Natural killer cell (primary cell): ENCODE measurements around the gene ITGB4. TPM values are rescaled to one million over a fixed set of nuclear protein-coding genes. Genes with fewer than 3 reads are reported as not detected.

Experiments used
- ATAC-seq, 3 donors: fragments of 150-1000 bp in 2 of 3; fragments of 200-7000 bp in 1 of 3; cut with Tn5 transposase; 1 replicate in 1 of 3; 2 replicates in 2 of 3; pipeline ENCODE4 v1.10.0; 2021; ENCODE audit warnings: mild to moderate bottlenecking in 2 of 3, moderate library complexity in 2 of 3
- DNase-seq, 2 donors: peaks; one replicate each; pipeline versions ENCODE4 v3.0.0 to v3.0.0-alpha.2; 2013 to 2021; ENCODE audit warnings: mixed read lengths in 1 of 2
- H3K27ac ChIP-seq: one replicate; pipeline ENCODE4 v1.5.1; 2013; ENCODE audit warnings: mild to moderate bottlenecking, low read length
- H3K27me3 ChIP-seq: one replicate; pipeline ENCODE4 v1.6.1; 2013; ENCODE audit warnings: low read length; ENCODE audit not compliant: control insufficient read depth, insufficient read depth
- H3K36me3 ChIP-seq: one replicate; pipeline ENCODE4 v1.6.1; 2013; ENCODE audit warnings: low read length; ENCODE audit not compliant: control insufficient read depth, insufficient read depth
- H3K4me1 ChIP-seq: one replicate; pipeline ENCODE4 v1.6.1; 2013; ENCODE audit warnings: low read length; ENCODE audit not compliant: control insufficient read depth, insufficient read depth
- H3K4me3 ChIP-seq: one replicate; pipeline ENCODE4 v1.5.1; 2013; ENCODE audit warnings: low read length
- H3K9me3 ChIP-seq: one replicate; pipeline ENCODE4 v1.6.1; 2013; ENCODE audit warnings: low read length; ENCODE audit not compliant: control insufficient read depth, insufficient read depth
- H3K27ac Mint-ChIP-seq, 2 donors: one replicate each; pipeline ENCODE4 v1.8.0; 2022; ENCODE audit warnings: mild to moderate bottlenecking in 2 of 2, mixed read lengths in 2 of 2, moderate library complexity in 1 of 2
- H3K27me3 Mint-ChIP-seq, 2 donors: one replicate each; pipeline ENCODE4 v1.8.0; 2022; ENCODE audit warnings: low read depth in 2 of 2, mixed read lengths in 2 of 2
- H3K36me3 Mint-ChIP-seq: one replicate; pipeline ENCODE4 v1.8.0; 2022; ENCODE audit warnings: mixed read lengths
- H3K4me1 Mint-ChIP-seq, 2 donors: one replicate each; pipeline ENCODE4 v1.8.0; 2022; ENCODE audit warnings: mixed read lengths in 2 of 2
- H3K4me3 Mint-ChIP-seq: one replicate; pipeline ENCODE4 v1.8.0; 2022; ENCODE audit warnings: mild to moderate bottlenecking, moderate library complexity, mixed read lengths
- H3K9me3 Mint-ChIP-seq, 2 donors: one replicate each; pipeline ENCODE4 v1.8.0; 2022; ENCODE audit warnings: mixed read lengths in 2 of 2
- WGBS: methylation state at CpG from one replicate; pipeline ENCODE4 v1.1.7; 2013; ENCODE audit warnings: missing lambda C conversion rate; ENCODE audit not compliant: insufficient coverage; 5-methylcytosine and 5-hydroxymethylcytosine counted together
- intact Hi-C: fragments of 100-400 bp; cut with micrococcal nuclease; formaldehyde crosslinking; loops from one replicate; pipeline ENCODE4 v1.14.2; 2022
- total RNA-seq, 4 donors: library from RNA; stranded (reverse); fragments of 120-200 nt in 1 of 4; gene quantifications; one replicate each; pipeline versions ENCODE4 v1.2.3 to v1.2.4, GENCODE V29; 2013 to 2022
- TF ChIP-seq, protein P1 (sequence below): fragments of 200-600 bp; IDR thresholded peaks from one replicate; pipeline ENCODE4 v1.8.0; 2022; ENCODE audit warnings: antibody characterized with exemption

The ITGB4 gene
- total RNA-seq, 3 donors from 2014 or later (not counting 1 experiment from before 2014, with no cell fraction given) = 0.38 to 1.0 (median 0.68) TPM

DNA sequence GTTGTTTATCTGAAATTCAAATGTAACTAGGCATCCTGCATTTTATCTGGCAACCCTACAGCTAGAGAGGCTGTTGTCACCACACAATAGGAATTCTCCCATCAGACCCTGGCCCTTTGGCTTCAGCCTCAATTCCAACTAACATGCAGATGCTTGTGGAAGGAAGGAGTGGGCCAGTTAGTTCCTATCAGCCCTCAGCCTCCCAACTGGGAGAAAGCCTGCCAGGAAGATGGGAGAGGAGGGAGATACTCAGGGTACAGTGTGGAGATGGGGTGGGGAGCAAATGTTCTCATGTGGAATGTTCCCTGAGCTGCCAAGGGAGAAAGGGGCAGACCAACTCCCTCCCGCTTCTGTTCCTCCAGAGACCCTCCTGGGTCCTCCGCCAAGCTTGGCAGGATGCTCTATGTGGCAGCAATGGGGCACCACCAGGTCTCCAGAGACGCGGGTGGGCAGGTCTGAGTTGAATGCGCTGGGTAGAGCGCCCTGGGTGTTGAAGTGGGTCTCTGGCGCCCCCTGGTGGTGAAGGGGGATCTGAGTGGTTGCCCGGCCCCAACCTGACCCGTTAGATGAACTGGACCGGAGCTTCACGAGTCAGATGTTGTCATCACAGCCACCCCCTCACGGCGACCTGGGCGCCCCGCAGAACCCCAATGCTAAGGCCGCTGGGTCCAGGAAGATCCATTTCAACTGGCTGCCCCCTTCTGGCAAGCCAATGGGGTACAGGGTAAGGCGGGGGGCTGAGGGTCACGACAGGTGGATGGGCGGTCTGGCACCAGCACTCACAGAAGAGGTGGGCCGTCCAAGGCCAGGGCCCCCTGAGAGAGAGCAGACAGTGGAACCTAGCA is 28.5 kb downstream of the ITGB4 start:
- H3K9me3 Mint-ChIP-seq = no peaks in the 10 kb centered on the region
- Histone ChIP-seq H3K9me3 (no peaks in the 10 kb centered on the region), H3K27me3 (no peaks in the 10 kb centered on the region), H3K27ac (no peak overlapping the region), H3K36me3 (no peaks in the 10 kb centered on the region), H3K4me1 (peaks cover 31% of the 10 kb centered on the region), H3K4me3 (no peak overlapping the region)
- peaks cover 13 to 16% of the 10 kb centered on the region in 2 donors for H3K4me1 Mint-ChIP-seq
- ATAC-seq = peak; percentile 72 to 85 (median 72)
- H3K27ac Mint-ChIP-seq = no peak overlapping the region
- peak; percentile 89 to 91 for DNase-seq
- intact Hi-C loops = loop anchor here (1.0 to 2.0 kb wide), 2 partner anchors 116 to 323 kb away; partner anchors contain the start of gene SMIM5
- WGBS = 15% methylated on average over 20 of the region's 20 CpGs
- no peaks in the 10 kb centered on the region for H3K36me3 Mint-ChIP-seq
- H3K27me3 Mint-ChIP-seq = peaks cover 3 to 7% of the 10 kb centered on the region in 2 donors
- peak overlapping the region; percentile 45 for H3K4me3 Mint-ChIP-seq
- TF ChIP-seq, protein P1, sequence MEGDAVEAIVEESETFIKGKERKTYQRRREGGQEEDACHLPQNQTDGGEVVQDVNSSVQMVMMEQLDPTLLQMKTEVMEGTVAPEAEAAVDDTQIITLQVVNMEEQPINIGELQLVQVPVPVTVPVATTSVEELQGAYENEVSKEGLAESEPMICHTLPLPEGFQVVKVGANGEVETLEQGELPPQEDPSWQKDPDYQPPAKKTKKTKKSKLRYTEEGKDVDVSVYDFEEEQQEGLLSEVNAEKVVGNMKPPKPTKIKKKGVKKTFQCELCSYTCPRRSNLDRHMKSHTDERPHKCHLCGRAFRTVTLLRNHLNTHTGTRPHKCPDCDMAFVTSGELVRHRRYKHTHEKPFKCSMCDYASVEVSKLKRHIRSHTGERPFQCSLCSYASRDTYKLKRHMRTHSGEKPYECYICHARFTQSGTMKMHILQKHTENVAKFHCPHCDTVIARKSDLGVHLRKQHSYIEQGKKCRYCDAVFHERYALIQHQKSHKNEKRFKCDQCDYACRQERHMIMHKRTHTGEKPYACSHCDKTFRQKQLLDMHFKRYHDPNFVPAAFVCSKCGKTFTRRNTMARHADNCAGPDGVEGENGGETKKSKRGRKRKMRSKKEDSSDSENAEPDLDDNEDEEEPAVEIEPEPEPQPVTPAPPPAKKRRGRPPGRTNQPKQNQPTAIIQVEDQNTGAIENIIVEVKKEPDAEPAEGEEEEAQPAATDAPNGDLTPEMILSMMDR = peak; percentile 89

DNA sequence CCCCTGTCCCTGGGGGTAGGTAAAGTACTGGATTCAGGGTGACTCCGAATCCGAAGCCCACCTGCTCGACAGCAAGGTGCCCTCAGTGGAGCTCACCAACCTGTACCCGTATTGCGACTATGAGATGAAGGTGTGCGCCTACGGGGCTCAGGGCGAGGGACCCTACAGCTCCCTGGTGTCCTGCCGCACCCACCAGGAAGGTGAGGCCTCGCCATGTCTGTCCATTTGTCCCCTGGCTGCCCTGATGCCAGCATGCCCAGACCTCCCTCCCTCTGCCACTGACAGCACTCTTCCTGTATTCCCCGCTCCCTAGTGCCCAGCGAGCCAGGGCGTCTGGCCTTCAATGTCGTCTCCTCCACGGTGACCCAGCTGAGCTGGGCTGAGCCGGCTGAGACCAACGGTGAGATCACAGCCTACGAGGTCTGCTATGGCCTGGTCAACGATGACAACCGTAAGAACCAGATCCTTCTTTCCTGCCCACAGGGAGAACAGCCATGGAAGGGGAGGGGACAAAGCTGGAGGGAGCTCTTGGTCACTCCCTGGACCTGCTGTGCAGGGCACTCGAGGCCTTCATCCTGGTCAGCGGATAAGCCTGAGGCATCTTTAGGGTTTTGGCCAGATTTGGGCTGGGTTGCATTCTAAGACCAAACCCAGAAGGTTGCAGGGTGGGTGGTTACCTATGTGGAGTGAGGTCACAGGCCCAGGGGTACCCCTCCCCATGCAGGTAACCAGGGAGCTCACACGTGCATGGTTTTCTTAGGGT is 29.6 kb downstream of the ITGB4 start:
- H3K4me3 Mint-ChIP-seq = no peak overlapping the region
- Histone ChIP-seq H3K9me3 (no peaks in the 10 kb centered on the region), H3K4me3 (no peak overlapping the region), H3K27me3 (no peaks in the 10 kb centered on the region), H3K27ac (no peak overlapping the region), H3K36me3 (no peaks in the 10 kb centered on the region), H3K4me1 (peaks cover 36% of the 10 kb centered on the region)
- no peaks in the 10 kb centered on the region for H3K36me3 Mint-ChIP-seq
- 86% methylated on average over 23 of the region's 23 CpGs for WGBS
- no peak overlapping the region for H3K27ac Mint-ChIP-seq
- no peaks in the 10 kb centered on the region for H3K9me3 Mint-ChIP-seq
- TF ChIP-seq, protein P1 = no peak
- no peak for DNase-seq
- intact Hi-C loops = loop anchor here (1.0 kb wide), 1 partner anchor 118 kb away; the partner anchor contains the start of gene SMIM5
- ATAC-seq = no peak
- peaks cover 3 to 7% of the 10 kb centered on the region in 2 donors for H3K27me3 Mint-ChIP-seq
- H3K4me1 Mint-ChIP-seq = peaks cover 16 to 20% of the 10 kb centered on the region in 2 donors

DNA sequence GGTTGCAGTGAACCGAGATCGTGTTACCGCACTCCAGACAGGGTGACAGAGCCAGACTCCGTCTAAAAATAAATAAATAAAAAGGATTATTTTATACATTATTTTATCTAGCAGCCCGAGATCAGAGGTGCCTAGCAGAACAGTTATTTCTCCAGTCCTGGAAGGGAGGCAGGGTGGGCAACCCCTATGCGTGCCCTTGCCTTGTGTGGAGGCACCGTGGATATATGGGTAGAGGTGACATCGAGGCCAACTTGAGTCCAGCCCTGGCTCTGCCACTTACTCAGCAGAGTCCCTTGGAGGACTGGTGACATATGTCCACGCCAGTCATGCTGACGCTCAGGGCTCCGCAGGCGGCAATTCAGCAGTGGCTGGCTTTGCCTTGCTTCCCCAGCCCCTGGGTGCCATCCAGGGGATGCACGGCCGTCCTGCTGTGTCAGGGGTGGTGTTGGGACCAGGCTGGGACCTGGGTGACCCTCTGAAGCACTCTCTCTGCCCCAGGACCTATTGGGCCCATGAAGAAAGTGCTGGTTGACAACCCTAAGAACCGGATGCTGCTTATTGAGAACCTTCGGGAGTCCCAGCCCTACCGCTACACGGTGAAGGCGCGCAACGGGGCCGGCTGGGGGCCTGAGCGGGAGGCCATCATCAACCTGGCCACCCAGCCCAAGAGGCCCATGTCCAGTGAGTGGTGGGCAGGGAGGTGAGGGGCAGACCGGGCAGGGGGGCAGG is 30.6 kb downstream of the ITGB4 start:
- Histone ChIP-seq H3K4me1 (peaks cover 38% of the 10 kb centered on the region), H3K4me3 (no peak overlapping the region), H3K36me3 (no peaks in the 10 kb centered on the region), H3K27me3 (no peaks in the 10 kb centered on the region), H3K27ac (no peak overlapping the region), H3K9me3 (no peaks in the 10 kb centered on the region)
- no peaks in the 10 kb centered on the region for H3K9me3 Mint-ChIP-seq
- no peaks in the 10 kb centered on the region for H3K36me3 Mint-ChIP-seq
- H3K4me1 Mint-ChIP-seq = peaks cover 16 to 20% of the 10 kb centered on the region in 2 donors
- DNase-seq (no peak), ATAC-seq (no peak)
- TF ChIP-seq, protein P1 = no peak
- peaks cover 3 to 7% of the 10 kb centered on the region in 2 donors for H3K27me3 Mint-ChIP-seq
- 89% methylated on average over 23 of the region's 24 CpGs for WGBS
- intact Hi-C loops = no loop called here
- H3K27ac Mint-ChIP-seq = no peak overlapping the region
- no peak overlapping the region for H3K4me3 Mint-ChIP-seq
